Activated effector memory CD4-positive, alpha-beta T cell treated with anti-CD3 and anti-CD28 coated beads, Interleukin-2, amount 50 U/mL, for 16 hours (primary cell): Measurements from ENCODE around the gene CCDC89.
"Not testable (repeated sequence)": the region's sequence is repeated elsewhere in the genome, so short reads cannot be mapped to it uniquely, and the experiment has no call there.

Experiments used
- DNase-seq: peaks from one replicate; pipeline ENCODE4 v3.0.0-alpha.2; 2020

The CCDC89 gene

DNA sequence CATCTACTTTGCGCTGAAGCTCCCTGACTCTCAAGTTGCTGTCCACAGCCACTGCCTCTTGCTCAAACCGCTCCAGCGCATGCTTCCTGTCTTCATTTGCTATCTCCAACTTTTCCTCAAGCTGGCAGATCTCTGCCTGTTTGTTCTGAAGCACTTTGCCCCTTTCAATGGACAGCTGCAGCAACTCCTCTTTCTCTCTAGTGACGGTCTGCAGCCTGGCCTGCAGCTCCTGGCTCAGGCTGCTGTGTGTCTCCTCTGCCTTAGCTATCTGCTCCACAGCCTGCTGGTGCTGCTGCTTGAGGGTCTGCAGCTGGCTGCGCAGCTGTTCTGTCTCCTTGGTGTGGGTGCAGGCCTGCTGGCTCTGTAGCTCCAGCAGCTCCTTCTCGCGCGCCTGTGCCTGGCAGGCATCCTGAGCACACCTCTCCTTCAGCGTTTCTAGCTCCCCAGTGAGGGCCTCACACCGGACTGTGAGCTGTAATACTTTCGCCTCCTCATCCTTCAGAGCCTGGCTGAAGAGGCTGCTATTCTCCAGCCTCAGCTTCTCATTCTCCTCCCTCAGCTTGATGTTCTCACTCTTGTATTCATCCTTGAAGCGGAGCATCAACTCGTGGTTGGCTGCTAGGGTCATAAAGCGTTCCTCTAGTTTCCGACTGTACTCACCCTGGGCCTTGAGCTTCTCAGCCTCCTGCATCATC, 723 bp downstream of the CCDC89 start:
- DNase-seq: no peak

DNA sequence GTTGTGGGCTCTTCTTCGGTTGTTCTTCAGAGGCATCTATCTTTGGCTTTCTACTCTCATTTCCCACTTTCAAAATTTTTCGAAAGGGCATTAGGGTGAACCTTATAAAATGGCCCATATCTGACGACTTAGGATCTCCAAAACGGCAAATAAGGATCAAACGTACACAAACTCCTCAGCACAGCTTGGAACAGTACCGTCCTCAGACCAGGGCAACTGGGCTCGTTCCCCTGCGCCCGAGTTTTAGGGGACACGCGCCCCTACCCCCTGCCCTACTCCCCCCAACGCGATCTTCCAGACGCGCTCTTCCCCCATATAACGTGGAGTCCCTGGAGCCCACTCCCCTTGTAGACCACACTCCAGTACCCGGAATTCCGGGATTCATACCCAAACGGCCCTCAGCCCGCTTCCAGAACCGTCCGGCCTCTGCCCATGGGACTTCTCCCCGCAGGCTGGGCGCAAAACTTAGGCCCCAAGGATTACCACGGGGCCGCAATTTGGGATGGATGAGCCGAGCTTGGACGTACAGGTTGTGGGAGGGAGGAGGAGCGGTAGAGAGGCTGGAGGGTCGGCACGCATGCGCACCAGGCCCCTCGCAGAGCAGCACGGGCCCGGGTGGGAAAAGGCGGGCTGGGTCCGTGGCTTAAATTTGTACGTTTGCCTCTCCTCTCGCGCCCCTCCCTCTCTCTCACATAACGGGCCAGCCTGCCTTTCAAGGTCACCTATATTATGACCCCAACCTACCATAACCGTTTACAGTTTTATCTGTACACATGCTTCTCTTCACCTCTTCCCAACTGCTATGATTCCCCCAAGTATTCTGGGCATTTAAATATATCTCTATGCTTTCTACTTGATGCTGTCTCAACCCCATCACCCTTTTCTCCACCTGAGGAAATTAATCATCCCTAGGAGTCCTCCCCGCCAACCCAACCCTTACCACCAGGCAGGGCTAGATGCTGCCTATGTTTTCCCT, 3.4 kb downstream of the CCDC89 start:
- DNase-seq: peak; percentile 81

DNA sequence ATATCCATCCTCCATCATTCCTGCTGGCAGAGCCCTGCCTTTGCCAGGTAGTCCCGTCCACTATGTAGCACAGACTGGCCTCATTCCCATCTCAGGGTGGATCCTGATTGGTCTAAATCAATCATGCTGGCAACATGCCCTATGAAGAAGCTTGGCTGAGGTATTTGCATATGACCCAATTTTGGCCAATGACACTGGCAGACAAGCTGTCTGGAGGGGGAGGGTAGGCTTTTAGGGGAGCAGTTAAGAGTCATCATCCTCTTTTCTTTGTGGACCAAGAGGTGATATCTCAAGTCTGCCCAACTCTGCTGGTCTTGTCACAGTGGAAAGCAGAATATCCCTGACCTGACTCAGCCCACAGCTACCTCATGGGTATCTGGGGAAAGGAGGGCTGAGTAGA, 5.1 kb downstream of the CCDC89 start:
- no peak for DNase-seq

DNA sequence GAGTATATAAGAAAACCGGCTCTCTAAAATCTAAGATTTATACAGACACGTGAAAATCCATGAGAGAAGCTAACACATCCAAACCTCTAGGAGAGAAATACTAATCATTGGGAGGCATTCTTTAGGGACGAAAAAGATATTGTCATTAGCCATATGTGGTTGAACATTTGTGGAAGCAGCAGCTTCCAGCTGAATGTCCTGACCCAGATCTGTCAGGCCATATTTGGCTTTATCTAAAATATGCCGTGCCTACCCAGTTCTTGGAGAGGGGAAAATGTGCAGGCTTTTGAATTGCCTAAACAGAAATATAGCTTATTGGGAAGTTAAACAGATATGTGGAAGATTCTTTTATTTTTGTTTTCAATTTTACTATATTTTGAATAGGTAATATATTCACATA, 6.4 kb downstream of the CCDC89 start:
- no peak for DNase-seq

DNA sequence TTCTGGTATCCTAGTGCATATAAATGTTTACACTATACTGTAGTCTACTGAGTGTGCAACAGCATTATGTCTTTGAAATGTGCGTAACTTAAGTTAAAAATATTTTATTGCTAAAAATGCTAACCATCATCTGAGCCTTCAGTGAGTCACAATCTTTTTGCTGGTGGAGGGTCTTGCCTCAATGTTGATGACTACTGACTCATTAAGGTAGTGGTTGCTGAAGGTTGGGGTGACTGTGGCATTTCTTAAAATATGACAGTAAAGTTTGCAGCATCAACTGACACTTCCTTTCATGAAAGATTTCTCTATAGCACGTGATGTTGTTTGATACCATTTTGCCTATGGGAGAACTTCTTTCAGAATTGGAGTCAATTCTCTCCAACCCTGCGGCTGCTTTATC, 12.6 kb downstream of the CCDC89 start:
- DNase-seq: no peak

DNA sequence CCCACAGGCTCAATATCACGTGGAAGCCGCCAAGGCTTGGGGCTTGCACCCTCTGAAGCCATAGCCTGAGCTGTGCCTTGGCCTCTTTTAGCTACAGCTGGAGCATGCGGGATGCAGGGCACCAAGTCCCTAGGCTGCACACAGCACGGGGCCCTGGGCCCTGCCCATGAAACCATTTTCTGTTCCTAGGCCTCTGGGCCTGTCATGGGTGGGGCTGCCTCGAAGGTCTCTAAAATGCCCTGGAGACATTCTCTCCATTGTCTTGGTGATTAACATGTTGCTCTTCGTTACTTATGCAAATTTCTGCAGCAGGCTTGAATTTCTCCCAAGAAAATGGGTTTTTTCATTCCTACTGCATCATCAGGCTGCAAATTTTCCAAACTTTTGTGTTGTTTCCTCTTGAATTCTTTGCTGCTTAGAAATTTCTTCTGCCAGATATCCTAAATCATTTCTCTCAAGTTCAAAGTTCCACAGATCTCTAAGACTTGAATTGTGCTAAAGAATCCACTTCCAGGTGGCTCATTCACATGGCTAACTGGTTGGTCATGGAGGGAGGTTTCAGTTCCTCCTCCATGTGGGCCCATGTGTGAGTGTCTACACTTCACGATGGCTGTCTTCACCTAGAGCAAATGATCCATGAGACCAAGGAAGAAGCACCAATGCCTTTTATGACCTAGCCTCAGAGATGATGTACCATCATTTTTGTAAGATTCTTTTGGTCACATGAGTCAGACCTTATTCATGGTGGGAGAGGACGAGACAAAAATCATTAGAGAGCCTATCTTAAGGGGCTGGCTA, 13.7 kb downstream of the CCDC89 start:
- DNase-seq: no peak

DNA sequence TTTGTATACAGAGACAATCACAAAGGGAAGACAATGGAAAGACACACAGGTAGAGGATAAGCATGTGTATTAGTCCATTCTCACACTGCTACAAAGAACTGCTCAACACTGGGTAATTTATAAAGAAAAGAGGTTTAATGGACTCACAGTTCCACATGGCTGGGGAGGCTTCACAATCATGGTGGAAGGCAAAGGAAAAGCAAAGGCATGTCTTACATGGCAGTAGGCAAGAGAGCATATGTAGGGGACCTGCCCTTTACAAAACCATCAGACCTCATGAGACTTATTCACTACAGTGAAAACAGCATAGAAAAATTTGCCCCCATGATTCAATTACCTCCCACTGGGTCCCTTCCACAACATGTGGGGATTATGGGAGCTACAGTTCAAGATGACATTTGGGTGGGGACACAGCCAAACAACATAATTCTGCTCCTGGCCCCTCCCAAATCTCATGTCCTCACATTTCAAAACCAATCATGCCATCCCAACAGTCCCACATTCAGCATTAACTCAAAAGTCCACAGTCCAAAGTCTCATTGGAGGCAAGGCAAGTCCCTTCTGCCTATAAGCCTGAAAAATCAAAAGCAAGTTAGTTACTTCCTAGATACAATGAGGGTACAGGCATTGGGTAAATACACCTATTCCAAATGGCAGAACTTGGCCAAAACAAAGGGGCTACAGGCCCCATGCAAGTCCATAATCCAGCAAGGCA, 14.9 kb downstream of the CCDC89 start:
- not testable (repeated sequence) for DNase-seq

DNA sequence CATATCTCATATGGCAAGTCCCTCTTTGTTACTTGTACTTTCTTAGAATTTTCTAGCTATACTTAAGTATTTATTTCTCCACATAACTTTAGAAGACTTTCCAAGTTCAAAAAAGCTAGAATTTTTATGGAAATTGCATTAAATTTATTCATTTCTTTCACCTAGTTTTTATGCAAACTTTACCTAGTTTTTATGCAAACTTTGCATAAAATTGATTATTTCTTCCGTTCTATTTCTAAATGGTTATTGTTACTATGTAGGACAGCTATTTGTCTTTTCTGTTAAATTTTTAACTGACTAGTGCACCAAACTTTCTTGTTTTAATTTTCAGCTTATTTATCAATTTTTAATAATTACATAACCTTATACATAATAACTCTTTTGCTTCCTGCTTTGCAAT, 17.8 kb downstream of the CCDC89 start:
- no peak for DNase-seq

DNA sequence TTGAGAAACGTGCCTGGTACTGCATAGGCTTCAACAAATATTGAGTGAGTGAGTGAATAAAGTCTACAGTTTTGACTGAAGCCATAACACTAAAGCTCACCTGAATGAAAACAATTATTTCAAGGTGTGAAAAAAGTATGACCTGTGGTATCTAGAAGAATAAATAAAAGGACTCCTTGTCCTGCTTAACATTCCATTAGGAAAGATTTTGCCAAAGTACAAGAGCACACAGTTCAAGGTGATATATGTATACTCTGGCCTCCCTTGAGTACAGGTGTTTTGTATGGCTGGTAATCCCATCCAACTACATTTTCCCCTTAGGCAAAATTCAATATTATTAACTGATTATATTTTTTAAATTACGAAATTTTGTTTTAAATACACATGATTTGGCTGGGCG, 19.3 kb downstream of the CCDC89 start:
- DNase-seq: no peak

DNA sequence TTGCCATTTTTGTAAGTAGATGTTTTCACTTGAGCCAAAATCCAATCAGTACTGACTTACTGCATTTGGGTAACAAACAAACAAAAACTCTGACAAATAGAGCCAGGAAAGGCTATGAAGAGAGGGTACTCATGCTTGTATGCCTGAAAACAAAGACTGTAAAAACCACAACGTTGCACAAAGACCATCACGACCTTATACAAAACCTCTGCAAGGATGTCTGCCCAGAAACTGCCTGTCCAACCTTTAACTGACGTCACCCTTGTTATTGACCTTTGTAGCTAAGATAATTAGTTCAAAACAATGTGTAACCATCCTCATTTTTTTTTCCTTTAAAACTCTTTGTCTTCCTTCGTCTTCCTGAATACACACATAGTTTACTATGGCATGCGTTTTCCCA, 20.3 kb downstream of the CCDC89 start:
- DNase-seq: no peak

DNA sequence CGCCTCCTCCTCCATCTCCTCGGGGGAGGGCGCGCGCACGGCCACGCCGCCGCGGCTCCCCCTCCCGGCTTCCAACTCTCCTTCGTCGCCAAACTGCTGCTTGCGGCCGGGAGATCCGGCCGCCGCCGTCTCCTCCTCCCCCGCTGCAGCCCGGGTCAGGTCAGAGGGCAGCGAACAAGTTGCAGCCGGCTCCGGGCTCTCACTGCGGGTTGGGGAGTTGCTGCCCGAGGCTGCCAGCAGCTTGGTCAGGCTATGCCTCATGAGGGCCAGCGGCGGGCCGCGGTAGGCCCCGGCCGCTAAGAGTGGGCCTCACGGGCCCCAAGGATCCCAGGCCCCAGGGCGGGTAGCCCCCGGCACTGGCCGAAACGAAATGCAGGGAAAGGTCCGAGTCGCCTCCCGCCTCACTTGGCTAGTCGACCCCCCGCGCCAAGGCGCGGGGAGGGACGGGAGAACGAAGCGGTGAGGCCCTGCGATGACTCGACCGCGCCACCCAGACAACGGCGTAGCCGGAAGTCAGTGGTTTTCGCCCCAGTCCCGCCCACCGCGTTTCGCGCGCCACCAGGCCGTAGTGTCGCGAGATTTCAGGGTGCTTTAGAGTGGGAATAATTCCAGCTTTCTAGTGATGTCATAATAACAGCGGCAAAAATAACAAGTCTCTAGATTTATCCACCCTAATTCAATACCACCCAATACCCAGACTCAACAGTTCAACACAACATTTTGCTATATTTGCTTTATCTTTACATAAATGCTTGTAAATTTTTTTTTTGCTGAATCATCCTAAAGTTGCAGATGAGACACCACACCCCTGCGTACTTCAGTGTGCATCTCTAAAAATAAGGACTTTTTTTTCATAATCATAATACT, 21.1 kb downstream of the CCDC89 start, which contains the start of gene CREBZF:
CREBZF (minus strand) TSS at position 515 of the 867 bp plus-strand sequence; CDS start at position 261, 254 bp downstream.
- DNase-seq: peak; percentile 97

DNA sequence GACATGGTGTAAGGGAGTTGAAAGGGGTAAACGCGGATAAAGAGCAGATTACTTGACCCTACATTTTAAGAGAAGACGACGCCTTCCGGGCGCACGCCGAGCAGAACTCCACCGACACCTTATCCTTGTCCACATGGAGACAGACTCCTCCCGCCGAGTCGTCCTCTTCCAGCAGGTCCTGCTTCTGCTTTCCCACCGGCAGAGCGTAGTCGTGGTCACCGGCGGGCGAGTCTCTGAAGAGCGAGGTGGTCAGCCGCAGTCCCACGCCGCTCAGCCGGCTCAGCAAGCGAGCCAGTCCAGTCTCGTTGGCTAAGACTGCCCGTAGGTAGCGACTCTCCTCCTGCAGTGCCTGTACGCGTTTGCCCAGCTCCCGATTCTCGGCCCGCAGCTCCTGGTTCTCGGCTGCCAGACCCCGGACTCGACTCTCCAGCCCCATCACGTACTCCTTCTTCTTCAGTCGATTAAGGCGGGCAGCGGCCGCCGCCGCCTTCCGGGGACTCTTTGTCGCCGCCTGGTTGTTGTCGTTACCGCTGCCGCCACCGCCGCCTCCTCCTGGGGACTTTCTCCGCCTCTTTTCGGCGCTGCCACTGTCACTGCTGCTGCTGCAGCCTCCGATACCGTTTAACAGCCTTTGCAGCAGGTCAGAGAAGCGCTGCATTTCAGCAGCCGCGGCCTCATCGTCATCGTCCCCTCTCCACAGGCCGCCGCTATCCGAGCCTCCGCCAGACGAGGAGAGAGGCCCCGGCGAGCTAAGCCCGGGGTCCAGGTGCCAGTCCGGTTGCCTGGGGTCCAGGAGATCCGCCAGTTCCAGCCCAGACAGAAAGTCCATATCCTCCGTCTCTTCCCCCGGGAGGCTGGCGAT, 22.0 kb downstream of the CCDC89 start:
- DNase-seq: peak; percentile 96

DNA sequence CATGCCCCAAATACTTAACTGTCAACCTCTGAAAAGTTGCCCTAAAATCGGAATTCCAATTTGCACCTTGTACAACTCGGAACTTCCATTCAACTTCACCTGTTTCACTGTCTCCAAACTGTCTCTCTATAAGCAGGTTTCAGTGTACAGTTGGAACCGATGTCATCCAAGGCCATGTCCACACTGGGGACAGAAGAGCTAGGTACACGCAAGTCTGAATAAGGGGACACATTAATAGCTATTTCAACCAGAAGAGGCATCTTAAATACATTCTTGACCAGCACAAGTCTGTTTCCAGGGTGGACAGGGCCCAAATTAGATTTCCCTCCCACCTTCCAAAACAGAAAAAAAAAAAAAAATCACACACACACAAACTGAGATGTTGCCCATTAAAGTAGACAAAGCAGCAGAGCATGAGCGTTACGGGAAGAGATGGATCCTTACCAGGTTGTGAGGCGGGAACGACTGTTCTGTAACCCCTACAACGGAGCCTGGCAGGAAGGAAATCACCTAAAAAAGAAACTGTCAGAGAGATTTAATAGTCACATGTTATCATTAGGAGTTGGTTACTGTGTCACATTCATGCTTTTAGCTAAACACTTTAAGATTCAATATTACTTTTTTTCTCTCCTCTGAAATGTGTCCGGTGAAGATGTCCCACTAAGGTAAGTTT, 22.8 kb downstream of the CCDC89 start:
- no peak for DNase-seq

DNA sequence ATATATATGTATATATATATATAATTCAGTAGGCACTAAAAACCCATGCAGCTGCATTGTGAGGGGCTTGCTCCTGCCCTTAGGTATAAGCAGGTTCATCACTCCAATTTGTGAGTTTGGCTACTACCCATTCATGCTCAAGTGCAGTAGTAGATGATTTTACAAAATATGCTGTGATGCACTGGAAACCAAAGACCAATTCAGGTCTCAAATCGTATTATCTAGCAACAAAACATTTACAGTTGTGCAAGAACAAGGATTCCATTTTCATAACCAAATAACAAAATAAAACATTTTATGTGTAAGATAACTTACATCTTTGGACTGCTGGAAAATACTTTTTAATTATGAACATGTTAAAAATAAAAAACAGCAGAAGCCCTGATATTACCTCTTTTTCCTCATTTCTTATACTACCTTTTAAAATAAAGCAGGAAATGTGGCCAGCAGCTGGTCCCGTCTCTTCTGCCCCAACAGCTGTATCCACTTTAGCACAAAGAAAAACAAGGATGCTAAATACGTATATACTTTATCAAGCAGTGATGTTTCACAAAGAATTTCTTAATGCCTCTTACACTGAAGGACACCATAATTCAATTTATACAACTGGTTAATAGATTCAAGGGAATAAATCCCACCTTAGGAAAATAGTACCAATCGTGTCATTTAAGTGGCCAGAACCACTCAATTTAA, 23.9 kb downstream of the CCDC89 start:
- no peak for DNase-seq

DNA sequence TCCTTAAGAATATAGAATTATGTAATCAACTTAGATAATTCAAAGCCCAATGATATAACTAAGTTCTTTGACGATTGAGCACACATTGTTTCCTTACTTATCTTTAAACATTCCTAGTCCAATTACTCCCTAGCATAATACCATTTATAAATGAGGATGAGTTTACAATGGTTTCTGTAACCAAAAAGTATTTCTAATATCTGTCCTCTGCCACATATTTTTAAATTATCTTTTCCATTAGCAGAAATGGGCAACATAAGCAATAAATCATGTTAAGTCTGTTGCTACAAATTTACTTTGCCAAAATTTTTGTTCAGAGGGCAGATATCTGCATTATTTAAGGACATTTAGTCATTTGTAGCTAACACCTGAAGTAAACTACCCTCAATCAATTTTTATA, 27.8 kb downstream of the CCDC89 start:
- DNase-seq: no peak

DNA sequence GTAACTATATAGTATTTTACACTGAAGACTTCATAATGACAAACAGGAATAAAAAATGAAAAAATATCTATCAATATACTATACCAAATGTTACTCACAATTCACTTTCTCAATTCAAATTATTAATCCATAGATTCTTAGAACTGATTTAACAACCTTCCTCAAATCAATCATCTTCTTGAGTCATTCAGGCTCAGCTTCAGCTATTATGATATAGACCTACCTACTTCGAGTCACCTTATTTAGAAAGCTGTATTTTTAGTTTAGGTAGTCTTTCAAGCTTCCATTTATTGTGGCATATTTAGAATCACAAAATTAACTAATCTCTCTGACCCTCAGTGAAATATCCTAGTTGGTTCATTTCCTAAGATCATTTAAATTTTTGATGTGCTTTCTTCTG, 29.2 kb downstream of the CCDC89 start:
- DNase-seq: no peak

DNA sequence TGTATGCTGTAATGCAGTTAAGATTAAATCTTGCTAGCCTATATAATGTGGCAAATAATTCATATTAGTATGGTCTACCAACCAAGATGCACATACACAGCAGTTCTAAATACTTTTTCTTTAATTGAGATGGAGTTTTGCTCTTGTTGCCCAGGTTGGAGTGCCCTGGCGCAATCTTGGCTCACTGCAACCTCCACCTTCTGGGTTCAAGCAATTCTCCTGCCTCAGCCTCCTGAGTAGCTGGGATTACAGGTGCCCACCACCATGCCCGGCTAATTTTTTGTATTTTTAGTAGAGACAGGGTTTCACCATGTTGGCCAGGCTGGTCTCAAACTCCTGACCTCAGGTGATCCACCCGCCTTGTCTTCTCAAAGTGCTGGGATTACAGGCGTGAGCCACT, 31.7 kb downstream of the CCDC89 start:
- DNase-seq: not testable (repeated sequence)

DNA sequence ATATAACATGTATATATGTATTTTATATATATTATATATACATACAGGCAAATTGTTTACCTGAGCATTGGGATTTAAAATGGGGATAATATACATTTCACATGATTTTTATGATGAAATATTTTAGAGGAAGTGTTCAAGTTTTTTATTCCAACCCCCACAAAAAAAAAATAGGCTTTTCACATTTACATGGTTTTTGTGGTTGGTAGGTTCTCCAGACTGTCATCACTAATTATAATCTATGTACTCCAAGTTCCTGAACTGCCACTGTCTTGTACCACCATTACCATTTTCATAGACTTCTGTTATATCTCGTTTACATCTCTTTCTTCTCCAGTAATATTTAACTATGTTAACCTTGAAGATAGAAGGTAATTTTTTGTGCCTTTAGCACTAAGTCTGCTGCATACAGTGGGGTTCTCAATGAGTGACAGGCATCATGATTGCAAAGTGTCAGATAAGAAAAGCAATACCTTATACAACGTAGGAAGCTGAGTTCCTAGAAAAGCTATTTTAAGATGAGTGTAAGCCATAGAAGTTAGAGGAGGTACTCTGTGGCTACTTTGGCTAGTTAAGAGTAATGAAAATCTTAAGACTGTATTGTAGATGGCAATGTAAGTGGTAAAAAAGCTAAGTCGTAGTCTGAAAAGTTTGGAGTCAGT, 33.1 kb downstream of the CCDC89 start:
- no peak for DNase-seq

DNA sequence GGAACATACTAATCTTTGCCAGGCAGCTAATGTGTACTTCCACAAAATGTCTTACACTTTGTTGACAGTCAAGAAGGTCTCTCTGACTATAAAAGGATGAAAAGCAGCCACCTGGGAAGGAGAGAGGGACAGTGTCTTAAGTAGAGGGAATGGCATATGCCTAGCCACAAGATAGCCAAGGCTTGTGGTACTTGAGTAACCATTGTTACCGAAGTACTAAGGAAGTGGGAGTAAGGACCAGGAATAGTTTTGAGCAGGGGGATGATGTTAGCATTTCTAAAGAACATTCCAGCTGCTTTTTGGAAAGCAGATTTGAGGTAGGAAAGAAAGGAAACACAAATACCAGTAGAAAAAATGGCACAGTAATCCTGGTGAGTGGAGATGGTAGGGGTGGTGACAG, 34.9 kb downstream of the CCDC89 start:
- no peak for DNase-seq
